Activated CD4-positive, CD25-positive, alpha-beta regulatory T cell treated with anti-CD3 and anti-CD28 coated beads, Interleukin-2, amount 50 U/mL, for 72 hours (primary cell): ENCODE measurements around the gene MLLT1.

Experiments
- DNase-seq: peaks from one replicate; pipeline ENCODE4 v3.0.0; 2021

Gene MLLT1

DNA sequence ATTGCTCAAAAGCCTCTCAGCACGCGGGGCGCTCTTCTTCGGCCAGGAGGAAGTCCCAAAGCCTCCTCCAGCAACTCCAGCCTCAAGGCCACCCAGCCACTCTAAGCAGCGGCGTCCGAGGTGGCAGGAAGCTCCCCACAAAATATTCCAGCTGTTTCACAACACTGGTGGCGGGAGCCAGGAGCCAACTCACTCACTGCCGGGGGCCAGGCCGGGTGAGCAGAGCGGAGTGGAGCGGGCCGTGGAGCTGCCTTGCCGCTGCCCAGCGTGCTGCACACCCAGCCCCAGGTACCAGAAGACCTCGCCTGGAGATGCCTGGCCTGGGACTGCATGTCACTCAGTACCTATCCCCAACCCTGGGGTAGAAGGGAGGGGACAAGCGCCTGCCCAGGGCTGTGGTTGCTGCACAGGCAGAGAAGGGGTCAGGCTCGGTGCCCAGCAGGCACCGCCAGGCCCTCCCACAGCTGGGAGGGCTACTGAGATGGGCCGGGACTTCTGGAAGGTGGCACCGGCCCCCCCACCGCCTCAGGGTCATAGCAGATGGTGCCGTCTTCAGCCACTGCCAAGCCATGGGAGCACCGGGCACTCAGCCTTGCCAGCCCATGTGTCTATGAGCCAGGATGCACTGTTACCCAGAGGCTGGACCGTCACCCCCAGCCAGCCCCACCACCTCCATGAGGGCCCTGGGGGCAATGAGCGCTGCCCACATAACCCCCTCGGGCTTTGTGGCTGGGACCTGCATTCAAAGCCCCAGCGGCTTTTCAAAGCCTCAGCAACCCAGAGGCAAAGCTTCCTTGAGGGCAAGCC, 59.2 kb downstream of the MLLT1 start:
- DNase-seq, result no peak

DNA sequence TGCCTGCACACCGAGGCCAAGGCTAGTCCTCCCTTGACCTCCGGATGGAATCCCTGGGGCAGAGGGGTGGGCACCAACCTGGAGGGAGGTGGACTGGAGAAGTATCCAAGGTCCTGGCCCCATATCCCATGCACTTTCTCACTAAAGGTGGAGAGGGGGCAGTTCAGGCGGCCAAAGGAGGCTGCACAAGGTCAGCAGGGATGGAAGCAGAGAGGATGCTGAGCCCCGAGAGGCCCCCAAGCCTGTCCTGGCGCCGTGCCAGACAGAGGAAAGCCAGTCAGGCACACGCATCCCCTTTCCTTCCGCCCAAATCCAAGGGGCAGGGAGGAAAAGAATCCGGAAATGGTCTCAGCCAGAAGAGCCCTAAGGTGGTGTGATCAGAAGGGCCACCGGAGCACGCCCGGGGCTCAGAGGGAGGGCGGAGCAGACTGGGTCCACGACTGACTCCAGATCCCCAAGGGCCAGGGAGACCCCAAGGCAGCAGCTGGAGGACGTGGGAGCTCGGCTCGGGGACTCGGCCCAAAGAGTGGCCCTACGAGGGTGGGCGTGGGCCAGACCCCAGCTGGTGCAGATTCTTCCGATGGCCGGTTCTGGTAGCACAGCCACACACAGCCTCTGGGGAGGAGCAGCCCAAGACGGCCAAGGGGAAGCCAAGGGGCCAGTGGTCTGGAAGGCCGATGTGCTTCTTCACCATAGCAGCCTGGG, 60.0 kb downstream of the MLLT1 start:
- DNase-seq, result no peak

DNA sequence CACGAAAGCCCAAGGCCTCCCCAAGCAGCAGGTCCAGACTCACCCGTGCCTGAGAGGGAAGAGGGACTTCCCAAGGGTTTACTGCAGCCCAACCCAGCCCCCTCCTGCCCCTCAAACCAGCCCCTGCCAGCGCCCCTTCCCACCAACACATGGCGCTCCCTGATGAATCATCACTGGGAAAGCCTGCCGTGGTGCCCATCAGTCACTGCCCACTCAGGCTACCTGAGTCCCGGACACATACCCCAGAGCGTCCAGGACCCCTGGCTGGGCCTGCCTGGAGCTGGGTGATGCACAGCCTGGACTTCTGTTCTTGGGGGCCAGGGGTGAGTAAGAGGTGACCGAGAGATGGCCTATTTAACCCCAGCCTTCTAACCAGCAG, 60.6 kb downstream of the MLLT1 start:
- no peak for DNase-seq

DNA sequence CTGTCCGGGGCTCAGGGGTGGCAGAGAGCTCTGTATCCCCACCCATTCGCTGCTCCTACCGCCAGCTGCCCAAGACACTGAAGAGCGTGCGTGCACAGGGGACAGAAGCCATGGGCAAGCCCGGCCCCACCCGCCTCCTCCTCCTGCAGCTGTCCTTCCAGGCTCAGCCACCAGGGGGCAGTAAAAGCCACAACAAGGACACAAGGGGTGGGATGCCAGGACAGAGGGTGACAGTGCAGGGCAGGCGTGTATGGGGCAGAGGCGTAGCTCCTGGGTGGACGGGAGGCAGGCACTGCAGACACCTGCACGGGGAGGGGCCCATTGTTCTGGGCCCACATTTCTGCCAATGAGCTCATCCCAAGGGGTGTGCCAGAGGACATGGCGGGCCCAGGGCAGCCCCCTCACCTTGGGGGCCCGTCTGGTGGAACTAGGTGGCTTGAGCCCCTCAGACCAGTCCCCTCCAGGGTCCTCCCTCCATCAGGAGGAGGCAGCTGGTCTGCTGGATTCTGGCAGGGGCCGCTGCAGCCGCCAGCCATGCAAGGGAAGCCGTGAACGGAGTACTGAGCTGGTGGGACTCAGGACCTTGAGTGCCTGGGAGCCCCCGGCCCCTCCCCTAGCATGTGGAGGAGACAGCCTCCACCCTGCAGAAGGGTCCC, 61.2 kb downstream of the MLLT1 start:
- peak; percentile 87 for DNase-seq

DNA sequence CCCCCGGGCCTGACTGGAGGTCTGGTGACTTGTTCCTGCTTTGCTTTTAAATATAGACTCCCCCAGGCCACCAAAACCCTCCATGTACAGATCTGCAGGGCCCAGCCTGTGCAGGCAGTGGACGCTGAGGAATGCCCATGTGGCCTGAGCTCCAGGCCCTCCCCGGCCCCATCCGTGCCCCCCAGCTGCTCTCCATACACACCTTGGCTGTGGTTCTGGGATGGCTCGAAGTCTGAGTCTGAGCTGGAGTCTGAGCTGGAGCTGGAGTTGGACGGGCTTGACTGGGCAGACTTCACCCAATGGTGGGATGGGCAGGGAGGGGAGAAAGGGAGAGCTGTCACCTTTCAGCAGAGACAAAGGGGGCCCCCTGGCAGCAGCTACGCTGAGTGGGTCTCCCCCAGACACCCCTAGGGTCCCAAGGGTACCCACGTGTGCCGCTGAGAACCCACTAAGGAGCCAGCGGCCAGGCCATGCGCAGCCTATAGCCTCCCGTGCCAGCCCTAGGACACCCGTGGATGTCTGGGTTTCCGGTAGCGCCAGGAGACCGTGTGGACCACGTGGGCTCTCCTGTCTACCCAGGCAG, 61.9 kb downstream of the MLLT1 start:
- no peak for DNase-seq

DNA sequence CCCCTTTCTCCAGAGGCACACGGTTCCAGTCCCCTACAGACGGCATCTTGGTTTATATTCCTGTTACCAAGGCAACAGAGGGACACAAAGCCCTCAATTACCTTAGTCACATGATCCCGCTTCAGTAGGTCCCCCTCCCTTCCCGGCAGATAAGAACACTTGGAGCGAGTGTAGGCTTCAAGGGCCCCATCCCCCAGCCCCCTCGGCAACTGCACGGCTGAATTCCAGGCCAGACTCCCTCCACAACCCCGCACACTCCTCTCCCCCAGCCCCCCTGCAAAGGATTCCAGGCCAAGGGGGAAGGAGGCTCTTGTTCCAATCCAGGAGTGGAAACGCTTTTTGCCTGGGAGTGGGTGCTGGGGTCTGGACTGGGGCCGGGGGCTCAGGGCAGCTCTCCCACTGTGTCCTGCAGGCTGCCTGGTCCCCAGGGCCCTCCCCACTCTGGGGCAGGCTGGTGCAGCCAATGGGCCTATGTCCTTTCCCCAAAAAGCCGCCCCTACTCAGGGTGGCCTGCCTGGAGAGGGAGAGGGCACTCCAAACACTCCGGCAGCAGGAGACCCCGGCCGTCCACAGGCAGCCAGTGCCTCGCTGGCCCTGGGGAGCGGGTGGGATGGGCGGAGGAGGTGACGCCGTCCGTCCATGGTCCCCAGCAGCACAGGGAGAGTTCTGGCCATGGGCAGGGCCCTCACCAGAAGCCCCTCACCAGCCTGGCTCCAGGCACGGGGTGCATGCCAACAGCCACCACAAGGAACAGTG, 62.6 kb downstream of the MLLT1 start:
- no peak for DNase-seq

DNA sequence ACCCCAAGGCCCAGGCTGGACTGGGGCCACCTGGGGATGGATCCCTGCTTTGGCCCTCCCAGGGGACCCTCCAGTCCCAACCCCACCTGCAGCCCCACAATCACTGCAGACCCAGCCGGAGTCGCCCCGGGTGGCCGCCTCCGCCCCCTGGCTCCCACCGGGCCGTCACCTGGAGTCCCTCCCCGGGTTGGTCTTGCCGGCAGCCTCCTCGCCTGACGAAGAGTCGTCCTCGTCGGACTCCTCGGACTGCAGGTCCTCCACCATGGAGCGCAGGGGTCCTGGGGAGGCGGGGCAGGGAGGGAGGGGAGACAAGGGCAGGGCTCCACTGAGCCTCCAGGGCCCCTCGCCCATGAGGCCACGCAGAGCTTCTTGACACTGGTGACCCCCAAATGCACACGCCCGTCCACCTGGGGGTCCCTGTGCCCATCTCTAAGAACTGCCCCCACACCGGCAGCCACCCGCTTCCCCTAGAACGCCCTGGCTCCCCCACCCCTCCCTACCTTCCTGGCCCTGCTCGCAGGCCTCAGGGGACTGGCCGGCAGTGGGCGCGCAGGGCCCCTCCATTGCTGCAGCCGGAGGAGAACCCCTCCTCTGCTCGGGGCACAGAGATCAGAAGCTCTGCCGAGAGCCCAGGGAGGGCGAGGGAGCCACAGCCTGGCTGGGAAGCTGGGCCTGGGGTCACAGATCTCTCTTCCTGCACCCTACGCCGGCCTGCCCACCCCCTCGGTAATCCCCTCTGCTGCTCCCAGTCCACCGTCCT, 63.4 kb downstream of the MLLT1 start:
- no peak for DNase-seq

DNA sequence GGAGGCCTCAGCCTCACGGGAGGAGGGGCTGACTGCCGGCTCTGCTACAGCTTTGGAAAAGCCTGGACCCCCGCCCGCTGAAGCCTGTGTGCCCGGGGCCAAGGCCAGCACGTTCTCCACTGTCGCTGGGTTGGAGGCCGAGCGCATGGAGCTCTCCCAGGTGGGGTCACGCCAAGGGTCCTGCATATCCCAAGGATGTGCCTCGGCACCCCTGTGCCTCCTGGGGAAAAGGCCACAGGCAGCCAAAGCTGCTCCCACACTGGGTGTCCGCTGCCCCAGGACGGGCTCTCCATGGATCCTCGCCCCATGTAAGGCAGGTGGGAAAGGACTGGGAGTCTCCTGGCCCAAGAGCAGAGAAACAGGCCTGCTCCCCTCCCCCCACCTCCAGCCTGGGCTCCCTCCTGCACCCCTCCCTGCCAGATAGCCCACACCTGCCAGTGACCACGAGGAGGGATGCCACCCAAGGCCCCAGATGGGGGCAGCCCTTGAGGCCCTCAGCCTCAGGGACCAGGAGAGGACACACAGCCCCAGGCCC, 64.0 kb downstream of the MLLT1 start:
- DNase-seq, result no peak

DNA sequence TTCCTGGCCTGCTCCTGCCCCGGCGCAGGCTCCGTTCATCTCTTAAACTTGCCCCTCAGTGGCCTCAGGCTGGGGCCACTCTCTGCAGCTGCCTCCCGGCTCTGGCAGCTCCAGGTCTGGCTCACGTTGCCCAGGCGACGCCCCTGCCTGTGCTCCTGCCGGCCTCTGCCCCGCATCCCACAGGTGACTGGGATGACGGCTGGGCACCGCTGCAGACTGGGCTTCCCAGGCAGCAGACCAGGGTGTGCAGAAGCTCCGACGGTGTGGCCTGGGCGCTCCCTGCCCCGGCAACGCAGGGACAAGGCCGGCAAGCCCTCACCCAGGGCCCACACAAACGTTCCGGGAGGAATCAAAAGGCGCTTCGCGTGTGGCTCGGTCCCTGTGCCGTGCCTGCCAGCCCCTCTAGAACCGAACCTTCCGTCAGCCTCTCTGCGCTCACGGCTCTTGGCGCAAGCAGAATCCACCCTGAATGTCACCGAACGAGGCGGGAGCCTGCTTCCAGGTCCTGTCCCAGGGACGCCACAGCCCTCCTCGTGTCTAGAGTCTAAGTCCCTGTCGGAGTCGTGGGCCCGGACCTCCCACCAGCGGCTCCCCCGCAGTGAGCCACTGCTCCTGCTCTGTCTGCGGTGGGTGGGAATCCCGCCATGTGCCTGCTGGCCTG, 64.8 kb downstream of the MLLT1 start:
- no peak for DNase-seq

DNA sequence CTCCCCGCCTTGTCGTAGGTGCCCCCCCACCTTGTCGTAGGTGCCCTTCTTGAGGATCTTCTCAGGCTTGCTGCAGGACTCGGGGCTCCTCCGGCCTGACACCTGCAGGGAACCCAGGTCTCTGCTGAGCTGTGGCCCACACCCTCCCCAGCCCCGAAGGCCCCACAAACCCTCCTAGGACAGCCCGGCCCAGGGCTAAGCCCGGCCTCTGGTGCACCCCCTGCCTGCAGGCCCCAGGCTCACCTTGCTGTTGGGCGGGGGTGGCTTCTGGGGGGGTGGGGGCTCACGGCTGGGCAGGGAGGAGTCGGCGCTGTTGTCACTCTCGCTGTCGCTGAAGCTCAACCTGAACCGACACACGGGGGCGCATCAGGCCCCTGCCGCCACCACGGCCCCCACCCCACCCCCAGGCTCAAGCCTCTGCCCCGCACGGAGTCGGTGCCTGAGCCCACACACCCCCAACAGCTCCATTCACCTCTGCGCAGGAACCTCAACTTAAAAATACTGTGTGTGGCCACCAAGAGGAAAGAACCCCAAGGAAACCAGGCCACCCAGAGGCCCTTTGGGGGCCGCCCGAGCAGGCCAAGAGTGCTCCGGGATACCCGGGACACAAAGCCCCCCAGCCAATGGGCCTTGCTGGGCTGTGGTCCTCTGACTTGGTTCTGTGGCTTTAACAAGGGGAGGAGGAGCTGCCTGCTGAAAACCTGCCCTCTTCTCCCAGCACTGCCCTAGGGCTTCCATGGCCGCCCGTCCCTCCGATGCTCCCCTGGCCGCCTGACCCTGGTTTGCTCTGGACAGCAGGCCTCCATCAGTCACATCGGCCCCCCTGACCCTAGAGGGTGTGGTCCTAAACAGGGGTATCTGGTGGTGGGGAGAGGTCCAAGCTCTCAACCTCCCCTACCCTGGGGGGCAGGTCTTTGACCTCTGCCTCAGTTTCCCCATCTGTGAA, 65.8 kb downstream of the MLLT1 start:
- DNase-seq, result no peak

DNA sequence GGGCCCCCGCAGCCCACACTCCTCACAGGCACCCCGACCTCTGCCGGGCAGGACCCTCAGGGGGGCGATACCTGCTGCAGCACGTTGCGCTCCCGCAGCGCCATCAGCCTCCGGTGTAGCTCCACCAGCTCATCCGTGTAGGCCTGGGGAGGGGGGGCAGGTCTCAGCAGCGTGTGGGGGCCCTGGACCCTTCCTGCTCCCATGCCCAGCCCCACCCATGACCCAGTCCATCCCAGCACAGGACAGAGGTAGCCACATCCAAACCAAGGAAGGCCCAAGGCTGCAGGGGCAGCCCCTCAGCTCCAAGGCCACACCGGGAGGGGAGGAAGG, 66.5 kb downstream of the MLLT1 start:
- DNase-seq, result no peak

DNA sequence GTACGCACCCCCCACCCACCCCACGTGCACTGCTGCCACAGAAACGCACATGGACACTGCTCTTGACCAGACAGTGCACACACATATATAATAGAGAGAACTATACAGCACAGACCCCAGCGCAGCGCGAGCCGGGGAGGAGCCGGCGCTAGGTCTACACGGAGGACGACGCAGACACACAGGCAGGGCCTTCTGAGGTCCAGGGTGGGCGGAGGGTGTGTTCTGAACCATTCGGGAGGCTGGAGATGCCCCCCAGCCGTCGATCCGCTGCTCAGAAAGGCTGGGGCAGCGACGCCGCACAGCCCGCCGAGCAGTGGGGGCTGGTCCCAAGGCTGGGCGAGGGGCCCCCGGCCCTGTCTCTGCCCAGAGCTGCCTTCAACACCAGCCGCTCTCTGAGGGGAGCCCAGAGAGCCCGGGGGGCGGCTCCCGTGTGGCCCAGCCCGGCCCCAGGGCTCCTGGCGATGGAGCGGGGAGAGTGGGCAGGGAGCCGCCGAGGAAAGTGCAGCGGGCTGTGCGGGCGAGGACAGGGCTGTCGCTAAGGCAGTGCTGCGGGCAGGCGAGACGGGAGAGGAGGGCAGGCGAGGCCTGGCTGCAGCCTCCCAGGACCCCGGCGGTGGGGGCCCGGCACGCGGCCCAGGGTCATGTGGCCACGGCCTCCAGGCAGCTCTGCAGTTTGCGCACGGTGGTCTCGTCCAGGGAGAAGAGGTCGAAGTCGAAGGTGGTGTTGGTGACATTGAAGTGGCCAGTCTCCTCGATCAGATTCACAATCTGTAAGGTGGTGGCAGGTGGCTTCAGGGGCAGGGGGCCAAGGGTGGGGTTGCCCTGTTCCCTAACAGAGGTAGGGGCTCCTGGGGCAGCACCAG, 67.1 kb downstream of the MLLT1 start:
- no peak for DNase-seq

DNA sequence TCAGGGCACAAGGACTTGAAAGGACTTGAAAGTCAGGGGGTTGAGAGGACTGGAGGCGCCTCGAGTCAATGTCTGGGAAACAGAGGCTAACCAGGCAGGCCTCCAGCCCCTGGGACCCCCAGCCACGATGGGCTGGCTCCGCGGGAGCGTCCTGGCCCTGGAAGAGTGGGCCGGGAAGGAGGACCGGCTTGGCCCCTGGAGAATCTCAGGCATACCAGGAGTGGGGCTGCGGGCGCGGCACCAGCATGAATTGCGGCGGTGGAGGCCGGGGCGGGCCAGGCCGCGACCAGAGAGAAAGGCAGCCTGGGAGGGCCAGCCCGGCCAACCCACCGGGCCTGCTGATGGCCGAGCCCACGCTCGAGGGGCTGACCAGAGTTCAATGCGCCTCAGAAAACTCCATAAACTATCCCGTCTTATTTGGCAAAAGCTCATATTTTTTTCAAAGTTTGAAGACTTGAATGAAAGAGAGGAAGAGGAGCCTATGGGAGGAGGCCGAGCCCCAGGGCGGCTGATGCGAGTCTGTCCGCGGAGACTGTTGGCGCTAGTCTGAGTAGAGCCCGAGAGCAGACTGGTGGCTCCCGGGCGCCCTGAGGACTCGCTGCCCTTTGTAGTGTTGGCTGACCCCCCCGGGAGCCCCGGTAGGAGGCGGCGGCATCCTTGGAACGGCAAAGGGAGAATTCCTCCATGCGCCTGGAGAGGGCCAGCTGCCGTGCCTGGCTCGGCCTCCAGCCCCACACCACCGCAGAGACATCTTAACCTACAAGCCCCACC, 68.0 kb downstream of the MLLT1 start:
- no peak for DNase-seq

DNA sequence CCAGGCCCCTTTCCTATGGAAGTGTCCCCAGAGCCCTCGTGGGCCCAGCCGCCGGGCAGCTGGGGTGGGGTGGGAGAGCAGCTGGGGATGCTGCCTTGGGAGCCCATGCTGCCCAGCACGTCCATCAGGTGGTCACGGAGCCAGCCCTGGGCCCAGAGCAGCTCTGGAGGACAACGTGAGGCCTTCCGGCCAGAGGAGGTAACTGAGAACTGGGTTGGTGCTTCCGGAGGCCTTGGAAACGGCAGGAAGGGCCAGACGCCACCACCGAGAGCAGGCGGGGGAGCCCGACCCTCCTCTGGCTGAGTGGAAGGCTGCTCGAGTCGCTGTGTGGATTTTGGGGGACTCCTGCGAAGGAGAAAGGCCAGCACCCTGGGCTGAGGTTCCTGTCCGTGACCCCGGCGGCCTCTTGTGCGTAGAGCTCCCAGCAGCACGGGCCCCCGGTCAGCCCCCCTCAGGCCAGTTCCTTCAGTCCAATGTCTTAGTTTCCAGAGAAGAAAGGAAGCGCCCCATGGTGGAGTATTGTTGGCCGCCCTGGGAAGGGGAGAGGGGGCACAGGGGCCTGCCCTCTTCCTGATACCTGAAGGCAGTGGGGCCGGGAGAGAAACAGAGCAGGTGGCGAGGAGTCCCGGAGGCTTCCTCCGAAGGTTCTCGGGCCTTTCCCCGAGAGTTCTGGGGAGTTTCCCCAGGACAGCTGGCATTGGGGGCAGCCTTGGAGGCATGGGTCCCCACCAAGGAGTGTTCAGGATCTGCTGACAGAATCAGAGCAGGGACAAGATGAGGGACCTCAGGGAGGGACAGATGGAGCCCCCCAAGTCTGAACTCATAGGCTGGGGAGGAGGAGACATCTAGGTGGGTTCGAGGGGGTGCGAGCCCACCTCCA, 68.8 kb downstream of the MLLT1 start:
- DNase-seq, result no peak

DNA sequence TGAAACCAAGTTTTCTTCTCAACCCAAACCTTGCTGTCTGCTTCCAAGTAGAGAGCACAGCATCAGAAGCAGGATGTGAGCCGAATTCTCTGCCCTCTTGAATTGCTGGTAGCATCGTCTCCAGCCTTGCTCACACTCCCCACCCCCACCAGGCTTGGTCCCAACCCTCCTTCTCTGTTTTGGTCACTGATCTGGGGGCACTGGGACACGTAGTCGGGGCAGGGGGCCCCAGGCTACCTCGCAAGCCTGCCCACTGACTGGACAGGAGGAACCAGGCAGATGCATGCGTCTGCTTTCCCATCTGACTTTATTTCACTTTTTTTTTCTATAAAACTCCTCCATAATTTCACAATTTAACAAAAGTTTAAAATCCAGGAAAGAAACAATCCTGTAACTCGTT, 69.7 kb downstream of the MLLT1 start:
- DNase-seq, result no peak

DNA sequence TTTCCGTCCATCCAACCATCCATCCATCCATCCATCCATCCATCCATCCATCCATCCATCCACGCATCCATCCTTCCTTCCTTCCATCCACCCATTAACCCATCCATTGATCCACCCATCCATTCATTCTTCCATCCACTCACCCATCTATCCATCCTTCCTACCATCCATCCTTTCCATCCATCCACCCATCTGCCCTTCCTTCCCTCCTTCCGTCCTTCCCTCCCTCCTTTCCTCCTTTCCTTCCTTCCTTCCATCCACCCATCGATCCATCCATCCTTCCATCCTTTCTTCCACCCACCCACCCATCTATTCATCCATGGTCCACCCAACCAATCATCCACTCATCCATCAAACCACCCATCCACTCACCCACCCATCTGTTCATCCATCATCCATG, 70.1 kb downstream of the MLLT1 start:
- DNase-seq, result no peak

DNA sequence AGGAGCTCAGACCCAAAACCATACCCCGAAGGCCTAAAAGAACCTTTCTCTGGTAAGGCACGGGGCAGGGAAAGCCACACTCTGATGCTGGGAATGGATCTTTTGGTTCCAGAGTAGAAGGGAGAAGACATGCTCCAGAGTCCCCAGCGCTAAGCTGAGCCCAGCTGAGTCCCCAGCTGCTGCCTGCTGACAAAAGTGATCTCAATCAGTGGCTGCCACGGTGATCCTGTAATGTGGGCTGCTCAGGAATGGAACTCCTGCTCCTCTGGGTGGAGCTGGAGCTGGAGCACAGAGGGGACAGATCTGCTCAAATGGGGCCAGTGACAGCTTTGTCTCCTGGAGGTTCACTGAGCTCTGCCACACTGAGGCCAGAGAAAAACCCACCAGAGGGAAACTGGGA, 70.5 kb downstream of the MLLT1 start:
- no peak for DNase-seq
